Measurements from ENCODE around the gene SDCBP2. TPM values are rescaled to one million over a fixed set of nuclear protein-coding genes. Genes with fewer than 3 reads are reported as not detected.

The SDCBP2 gene
- total RNA-seq, 4 donors from 2014 or later: 2.3 to 12.1 (median 6.6) TPM

DNA sequence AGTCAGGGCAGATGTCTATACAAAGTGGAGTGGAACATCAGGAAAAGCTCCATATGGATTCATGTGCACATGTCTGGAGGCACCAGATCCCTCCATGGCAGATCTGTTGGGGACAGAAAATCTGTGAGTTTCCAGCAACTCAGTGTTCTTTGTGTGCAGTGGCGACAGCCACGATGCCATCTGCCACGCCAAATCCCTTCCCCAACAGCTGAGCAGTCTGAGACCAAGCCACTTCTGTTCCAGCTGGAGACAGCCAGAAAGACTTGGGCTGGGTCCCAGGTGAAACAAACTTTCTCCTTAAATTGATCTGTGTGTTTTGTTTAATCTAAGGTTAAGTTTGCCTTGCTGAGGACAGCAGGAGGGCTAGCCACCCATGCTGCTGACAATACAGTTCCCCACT lies 41.0 kb upstream of the SDCBP2 start:
- TF ChIP-seq, protein P1, sequence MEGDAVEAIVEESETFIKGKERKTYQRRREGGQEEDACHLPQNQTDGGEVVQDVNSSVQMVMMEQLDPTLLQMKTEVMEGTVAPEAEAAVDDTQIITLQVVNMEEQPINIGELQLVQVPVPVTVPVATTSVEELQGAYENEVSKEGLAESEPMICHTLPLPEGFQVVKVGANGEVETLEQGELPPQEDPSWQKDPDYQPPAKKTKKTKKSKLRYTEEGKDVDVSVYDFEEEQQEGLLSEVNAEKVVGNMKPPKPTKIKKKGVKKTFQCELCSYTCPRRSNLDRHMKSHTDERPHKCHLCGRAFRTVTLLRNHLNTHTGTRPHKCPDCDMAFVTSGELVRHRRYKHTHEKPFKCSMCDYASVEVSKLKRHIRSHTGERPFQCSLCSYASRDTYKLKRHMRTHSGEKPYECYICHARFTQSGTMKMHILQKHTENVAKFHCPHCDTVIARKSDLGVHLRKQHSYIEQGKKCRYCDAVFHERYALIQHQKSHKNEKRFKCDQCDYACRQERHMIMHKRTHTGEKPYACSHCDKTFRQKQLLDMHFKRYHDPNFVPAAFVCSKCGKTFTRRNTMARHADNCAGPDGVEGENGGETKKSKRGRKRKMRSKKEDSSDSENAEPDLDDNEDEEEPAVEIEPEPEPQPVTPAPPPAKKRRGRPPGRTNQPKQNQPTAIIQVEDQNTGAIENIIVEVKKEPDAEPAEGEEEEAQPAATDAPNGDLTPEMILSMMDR (IDR thresholded peaks at IDR 0.05; ENCODE audit: low read depth): no peak

DNA sequence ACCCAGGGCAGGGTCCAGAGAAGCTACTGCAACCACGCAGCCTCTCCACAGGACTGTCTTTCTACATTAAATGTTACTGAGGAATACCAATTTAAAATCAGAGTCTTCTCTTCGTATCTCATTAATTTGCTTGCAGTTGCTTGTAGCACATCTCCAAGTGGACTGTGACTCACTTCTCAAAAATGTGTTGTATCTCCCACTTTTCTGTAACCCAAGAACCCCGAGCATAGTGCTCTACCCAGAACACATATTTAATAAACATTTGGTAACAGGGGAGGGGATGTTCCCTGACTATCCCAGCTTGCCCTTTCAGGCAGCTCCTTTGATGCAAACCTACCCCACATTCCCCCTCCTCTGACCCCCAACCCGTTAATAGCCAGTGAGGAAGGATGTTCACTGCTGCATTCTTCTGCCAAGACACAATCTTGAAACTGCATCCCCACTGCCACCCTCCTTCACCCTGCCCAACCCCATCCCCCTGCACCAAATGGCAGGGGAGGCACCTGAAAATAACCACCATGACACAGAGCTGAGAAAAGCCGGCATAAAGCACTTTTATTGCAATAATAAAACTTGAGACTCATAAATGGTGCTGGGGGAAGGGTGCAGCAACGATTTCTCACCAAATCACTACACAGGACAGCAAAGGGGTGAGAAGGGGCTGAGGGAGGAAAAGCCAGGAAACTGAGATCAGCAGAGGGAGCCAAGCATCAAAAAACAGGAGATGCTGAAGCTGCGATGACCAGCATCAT lies 39.7 kb upstream of the SDCBP2 start:
- TF ChIP-seq, protein P1 (IDR thresholded peaks at IDR 0.05; ENCODE audit: low read depth): no peak

DNA sequence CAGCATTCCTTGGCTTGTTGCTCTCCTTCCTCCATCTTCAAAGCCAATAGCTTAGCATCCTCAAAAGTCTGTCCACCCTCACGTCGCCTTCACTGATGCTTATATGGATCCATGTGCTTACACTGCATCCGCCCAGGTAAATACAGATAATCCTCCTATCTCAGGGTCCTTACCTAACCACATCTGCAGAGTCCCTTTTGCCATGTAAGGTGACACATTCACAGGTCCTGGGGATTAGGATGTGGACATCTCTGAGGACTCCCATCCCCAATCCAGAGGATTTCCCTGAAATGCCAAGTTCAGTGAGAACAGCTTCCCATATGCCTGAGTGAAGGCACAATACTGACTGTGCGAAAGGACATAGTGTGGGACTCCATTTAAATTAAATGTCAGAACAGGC lies 38.5 kb upstream of the SDCBP2 start:
- TF ChIP-seq, protein P1 (IDR thresholded peaks at IDR 0.05; ENCODE audit: low read depth): no peak

DNA sequence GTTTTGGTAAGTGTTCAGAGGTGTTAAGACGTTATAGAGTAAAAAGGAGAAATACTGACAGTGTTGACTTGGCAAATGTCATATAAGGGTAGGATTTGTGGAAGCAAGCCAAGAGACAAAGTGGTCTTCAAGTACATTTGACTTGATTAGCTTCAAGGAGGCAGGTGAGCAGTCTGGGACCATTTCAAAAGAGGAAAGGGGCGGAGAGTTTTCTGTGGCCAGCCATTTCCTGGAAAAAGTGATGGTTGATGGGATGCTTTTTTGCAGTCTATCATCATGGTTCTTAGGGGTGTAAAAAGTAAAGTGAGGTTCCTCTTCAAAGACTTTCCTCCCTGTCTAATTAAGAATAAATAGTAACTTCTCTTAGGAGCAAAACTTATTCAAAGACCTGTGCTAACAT lies 35.2 kb upstream of the SDCBP2 start:
- TF ChIP-seq, protein P1 (IDR thresholded peaks at IDR 0.05; ENCODE audit: low read depth): no peak

DNA sequence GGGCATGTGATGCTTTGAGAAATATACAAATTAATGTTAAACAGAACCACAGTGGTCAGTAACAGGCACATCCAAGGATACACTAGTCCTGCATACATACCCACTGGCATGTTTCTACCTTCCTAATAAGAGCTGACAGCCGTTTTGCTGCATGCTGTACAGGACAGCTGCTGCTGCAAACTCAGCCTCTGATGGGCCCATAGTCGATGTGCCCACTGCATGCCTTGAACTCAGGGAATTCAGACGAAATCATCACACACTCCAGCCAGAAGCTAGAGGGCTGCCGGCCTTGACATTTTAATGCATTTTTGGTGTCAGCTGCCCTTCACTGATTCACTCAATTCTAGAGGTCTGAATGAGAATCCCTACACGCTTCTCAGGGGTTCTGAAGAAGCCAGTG lies 34.6 kb upstream of the SDCBP2 start:
- TF ChIP-seq, protein P1 (IDR thresholded peaks at IDR 0.05; ENCODE audit: low read depth): no peak

DNA sequence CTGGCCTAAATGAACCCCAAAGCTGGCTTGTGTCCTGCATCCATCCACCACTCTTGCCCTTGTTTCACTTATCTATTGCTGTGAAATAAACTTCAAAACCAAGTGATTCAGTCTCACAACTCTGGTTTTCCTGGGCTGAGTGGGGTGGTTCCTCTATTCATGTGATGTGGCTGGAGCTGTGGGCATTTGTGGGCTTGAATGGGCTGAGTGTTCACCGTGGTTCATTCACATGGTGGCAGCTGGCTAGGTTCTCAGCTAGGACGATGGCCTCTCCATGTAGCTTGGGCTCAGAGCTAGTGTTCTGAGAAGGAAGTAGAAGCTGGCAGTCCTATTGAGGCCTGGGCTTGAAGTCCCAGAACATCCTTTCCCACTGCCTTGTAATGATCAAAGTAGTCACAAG lies 33.5 kb upstream of the SDCBP2 start:
- TF ChIP-seq, protein P1 (IDR thresholded peaks at IDR 0.05; ENCODE audit: low read depth): no peak

DNA sequence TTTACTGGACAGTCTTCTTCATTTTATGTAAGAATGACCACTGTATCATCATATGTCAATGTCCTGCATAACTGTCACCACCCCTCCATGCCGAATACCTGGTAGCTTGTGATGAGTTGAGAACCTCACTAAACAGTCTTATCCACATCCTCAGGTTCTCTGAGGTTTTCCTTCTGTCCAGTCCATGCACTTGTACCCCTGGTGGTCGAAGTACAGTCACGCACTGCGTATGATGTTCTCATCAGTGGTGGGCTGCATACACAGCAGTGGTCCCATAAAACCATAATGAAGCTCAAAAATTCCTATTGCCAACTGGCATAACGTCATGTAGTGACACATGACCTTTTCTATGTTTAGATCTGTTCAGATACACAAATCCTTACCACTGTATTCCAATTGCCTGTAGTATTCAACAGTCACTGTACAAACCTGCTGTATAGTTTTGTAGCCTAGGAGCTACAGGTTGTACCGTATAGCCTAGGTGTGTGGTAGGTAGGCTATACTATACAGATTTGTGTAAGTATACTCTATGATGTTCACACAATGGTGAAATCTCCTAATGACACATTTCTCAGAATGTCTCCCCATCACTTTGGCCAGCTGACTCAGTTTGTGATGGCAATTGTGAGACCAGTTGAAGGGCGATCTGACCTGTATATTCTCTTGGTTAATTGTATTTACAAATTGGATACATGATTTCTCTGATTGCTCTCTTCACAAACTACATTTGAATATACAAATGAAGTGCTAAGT lies 31.3 kb upstream of the SDCBP2 start:
- TF ChIP-seq, protein P1 (IDR thresholded peaks at IDR 0.05; ENCODE audit: low read depth): no peak

Data from subcutaneous adipose tissue (tissue), 4 donors.